Nephron progenitor cell (in vitro differentiated cells): Measurements from ENCODE around the gene INO80C.
A peak's percentile ranks its signal among the peaks of the same experiment; 100 is the strongest.

Experiments used
- DNase-seq: peaks from one replicate; pipeline ENCODE4 v3.0.0; 2021
- H3K27ac Mint-ChIP-seq: 2 replicates; pipeline ENCODE4 v1.8.0; 2021; ENCODE audit warnings: mild to moderate bottlenecking, moderate library complexity, mixed read lengths
- H3K27me3 Mint-ChIP-seq: 2 replicates; pipeline ENCODE4 v1.8.0; 2021; ENCODE audit warnings: mild to moderate bottlenecking, low read depth, mixed read lengths; ENCODE audit not compliant: poor library complexity
- H3K36me3 Mint-ChIP-seq: 2 replicates; pipeline ENCODE4 v1.8.0; 2021; ENCODE audit warnings: low read depth, mixed read lengths
- H3K4me1 Mint-ChIP-seq: 2 replicates; pipeline ENCODE4 v1.8.0; 2021; ENCODE audit warnings: mixed read lengths
- H3K4me3 Mint-ChIP-seq: 2 replicates; pipeline ENCODE4 v1.8.0; 2021; ENCODE audit warnings: mild to moderate bottlenecking, moderate library complexity, mixed read lengths
- H3K9me3 Mint-ChIP-seq: 2 replicates; pipeline ENCODE4 v1.8.0; 2021; ENCODE audit warnings: mild to moderate bottlenecking, moderate library complexity, mixed read lengths
- TF ChIP-seq, protein P1 (sequence below): fragments of 200-600 bp; sonication (generic); IDR thresholded peaks from 2 replicates; pipeline ENCODE4 v1.5.0; 2021; ENCODE audit warnings: antibody characterized with exemption

The INO80C gene, protein sequence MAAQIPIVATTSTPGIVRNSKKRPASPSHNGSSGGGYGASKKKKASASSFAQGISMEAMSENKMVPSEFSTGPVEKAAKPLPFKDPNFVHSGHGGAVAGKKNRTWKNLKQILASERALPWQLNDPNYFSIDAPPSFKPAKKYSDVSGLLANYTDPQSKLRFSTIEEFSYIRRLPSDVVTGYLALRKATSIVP

DNA sequence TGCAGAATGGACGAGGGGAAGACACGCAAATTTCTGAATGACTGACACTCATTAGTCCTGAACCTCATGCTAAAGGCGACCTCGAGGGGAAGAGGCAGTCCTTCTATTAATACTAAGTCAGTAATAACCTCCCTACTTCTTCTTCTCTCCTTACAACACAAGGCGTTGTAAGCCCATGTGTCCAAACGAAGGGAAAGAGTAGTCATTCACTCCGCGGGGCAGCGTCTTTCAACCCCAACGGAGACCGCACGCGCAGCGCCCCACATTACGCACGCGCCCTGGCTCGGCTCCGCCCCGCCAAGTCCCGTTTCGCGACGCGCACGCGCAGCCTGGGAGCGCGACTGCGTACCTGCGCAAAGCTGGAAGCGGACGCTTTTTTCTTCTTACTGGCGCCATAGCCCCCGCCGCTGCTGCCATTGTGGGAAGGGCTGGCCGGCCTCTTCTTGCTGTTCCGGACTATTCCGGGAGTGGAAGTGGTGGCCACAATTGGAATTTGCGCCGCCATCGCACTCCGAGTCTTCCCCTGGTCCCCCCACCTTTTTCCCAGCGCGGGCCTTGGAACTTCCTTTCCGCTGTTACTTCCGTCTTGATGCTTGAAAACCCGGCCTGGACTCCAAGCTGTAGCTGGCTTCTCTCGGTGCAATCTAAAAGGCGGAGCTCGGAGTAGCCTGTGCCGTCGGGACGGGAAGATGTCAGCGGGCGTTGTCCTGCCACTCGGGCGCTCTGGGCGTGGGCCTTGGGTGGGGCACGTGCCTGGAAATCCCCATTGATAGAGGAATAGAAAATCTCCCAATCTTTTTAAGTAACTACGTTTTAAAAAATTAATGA, at the start of gene INO80C:
TSS of gene INO80C (minus strand) at position 591 of the 828 bp plus-strand sequence. CDS start at position 505, 86 bp downstream.
- TF ChIP-seq, protein P1, sequence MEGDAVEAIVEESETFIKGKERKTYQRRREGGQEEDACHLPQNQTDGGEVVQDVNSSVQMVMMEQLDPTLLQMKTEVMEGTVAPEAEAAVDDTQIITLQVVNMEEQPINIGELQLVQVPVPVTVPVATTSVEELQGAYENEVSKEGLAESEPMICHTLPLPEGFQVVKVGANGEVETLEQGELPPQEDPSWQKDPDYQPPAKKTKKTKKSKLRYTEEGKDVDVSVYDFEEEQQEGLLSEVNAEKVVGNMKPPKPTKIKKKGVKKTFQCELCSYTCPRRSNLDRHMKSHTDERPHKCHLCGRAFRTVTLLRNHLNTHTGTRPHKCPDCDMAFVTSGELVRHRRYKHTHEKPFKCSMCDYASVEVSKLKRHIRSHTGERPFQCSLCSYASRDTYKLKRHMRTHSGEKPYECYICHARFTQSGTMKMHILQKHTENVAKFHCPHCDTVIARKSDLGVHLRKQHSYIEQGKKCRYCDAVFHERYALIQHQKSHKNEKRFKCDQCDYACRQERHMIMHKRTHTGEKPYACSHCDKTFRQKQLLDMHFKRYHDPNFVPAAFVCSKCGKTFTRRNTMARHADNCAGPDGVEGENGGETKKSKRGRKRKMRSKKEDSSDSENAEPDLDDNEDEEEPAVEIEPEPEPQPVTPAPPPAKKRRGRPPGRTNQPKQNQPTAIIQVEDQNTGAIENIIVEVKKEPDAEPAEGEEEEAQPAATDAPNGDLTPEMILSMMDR: no peak
- Mint-ChIP-seq H3K4me3 (peak within 1 kb of the TSS; percentile 96), H3K27ac (peak within 1 kb of the TSS; percentile 99), H3K36me3 (no peaks in the 10 kb centered on the region), H3K27me3 (no peaks in the 10 kb centered on the region), H3K4me1 (peaks cover 42% of the 10 kb centered on the region), H3K9me3 (no peaks in the 10 kb centered on the region)
- DNase-seq: peak; percentile 92

DNA sequence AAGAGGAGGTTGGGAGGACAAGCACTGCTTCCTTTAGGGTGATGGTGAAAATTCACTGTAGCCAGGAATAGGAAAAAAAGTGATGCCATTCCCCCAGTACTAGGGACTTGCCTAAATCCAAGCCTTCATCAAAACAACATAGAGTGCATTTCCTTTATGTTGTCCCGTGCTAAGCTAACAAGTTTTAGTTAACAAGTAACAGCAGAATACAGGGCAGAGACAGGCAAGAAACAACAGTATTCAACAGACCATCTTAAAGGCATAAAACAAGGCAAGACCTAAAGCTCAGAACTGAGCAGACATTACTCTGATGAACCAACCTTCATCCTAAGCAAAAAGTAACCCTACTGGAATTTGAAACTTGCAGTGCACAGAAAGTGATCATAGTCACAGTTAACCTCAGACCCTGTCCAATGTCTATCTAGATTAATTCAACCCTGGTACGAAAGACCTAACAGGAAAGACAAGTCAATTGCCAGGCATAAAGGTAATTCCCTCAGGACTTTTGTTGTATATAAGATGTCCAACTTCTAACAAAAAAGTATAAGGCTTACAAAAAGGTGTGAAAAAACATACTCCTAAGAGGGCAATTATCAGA, 49.3 kb upstream of the INO80C start:
- Mint-ChIP-seq H3K4me1 (no peaks in the 10 kb centered on the region), H3K9me3 (no peaks in the 10 kb centered on the region), H3K4me3 (no peak overlapping the region), H3K36me3 (no peaks in the 10 kb centered on the region), H3K27me3 (peaks cover 5% of the 10 kb centered on the region), H3K27ac (no peak overlapping the region)
- TF ChIP-seq, protein P1: no peak
- no peak for DNase-seq

DNA sequence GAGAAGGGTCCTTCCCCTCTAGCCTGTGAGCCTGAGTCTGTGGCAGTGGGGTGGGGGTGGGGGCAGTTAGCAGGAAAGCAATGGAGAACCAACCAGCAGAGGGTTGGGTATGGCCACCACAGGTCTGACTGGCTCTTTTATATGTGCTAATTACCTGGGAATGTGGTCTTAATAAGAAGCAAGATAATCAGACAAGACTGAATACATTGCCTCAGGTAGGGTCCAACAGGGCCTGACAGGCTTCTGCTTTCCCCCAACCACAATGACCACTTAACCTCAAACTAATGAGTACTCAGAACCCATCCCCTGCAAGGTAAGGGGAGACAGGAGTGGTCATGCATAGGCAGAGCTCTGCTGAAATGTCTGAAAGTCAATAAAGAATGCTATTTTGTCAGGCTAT, 44.6 kb upstream of the INO80C start:
- H3K4me1 Mint-ChIP-seq: no peaks in the 10 kb centered on the region

DNA sequence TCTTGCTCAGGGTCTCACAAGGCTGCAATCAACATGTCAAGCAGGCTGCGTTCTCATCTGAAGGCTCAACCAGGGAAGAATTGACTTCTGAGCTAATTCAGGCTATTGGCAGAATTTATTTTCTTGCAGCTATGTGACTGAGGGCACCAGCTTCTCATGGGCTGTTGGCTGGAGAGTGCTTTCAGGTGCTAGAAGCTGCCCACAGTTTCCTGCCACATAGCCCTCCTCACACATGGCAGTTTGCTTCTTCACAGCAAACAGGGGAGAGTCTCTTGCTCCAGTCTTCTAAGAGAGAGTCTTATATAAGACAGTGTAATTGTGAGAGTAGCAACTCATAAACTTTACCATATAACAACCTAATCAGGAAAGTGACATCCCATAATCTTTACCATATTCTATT, 37.5 kb upstream of the INO80C start:
- Mint-ChIP-seq H3K27me3 (peaks cover 9% of the 10 kb centered on the region), H3K9me3 (peaks cover 43% of the 10 kb centered on the region), H3K27ac (no peak overlapping the region), H3K4me1 (no peaks in the 10 kb centered on the region), H3K4me3 (no peak overlapping the region), H3K36me3 (peaks cover 15% of the 10 kb centered on the region)
- DNase-seq: no peak
- TF ChIP-seq, protein P1: no peak

More for the DNA sequence above, 44.6 kb upstream of the INO80C start:
- peaks cover 5% of the 10 kb centered on the region for H3K9me3 Mint-ChIP-seq
- H3K27me3 Mint-ChIP-seq: peaks cover 5% of the 10 kb centered on the region
- H3K36me3 Mint-ChIP-seq: no peaks in the 10 kb centered on the region
- H3K4me3 Mint-ChIP-seq: no peak overlapping the region
- TF ChIP-seq, protein P1: no peak
- DNase-seq: no peak
- H3K27ac Mint-ChIP-seq: no peak overlapping the region

DNA sequence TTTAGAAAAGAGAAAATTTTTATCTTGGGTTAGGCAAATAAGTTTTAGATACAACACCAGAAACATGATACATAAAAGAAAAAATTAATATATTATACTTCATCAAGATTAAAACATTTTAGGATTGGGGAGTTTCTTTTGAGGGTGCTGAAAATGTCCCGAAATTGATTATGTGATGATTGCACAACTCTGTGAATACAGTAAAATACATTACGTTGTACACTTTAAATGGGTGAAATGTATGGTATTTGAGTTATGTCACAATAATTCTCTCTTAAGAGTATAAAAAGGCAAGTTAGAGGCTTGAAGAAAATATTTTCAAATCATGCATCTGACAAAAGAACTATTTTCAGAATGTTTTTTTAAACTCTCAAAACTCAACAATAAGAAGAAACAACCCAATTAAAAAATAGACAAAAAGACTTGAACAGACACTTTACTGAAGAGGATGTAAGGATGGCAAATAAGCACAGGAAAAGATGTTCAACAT, 36.2 kb upstream of the INO80C start:
- H3K4me1 Mint-ChIP-seq: no peaks in the 10 kb centered on the region
- H3K27me3 Mint-ChIP-seq: peaks cover 9% of the 10 kb centered on the region
- no peak for DNase-seq
- H3K27ac Mint-ChIP-seq: no peak overlapping the region
- TF ChIP-seq, protein P1: no peak
- peaks cover 16% of the 10 kb centered on the region for H3K36me3 Mint-ChIP-seq
- H3K4me3 Mint-ChIP-seq: no peak overlapping the region
- H3K9me3 Mint-ChIP-seq: peaks cover 51% of the 10 kb centered on the region
